Chondrocyte (in vitro differentiated cells): ENCODE data around the gene SMNDC1. TPM values are rescaled to one million over a fixed set of nuclear protein-coding genes. Genes with fewer than 3 reads are reported as not detected.

Experiments
- DNase-seq: peaks from one replicate; pipeline ENCODE4 v3.0.0; 2021; ENCODE audit warnings: mixed read lengths, low spot score
- H3K27ac Mint-ChIP-seq: one replicate; pipeline ENCODE4 v1.8.0; 2021; ENCODE audit warnings: mild to moderate bottlenecking, moderate library complexity, mixed read lengths; ENCODE audit not compliant: unreplicated experiment
- H3K27me3 Mint-ChIP-seq: 2 replicates; pipeline ENCODE4 v1.8.0; 2021; ENCODE audit warnings: low read depth, mixed read lengths
- H3K36me3 Mint-ChIP-seq: 2 replicates; pipeline ENCODE4 v1.8.0; 2021; ENCODE audit warnings: low read depth, mixed read lengths
- H3K4me1 Mint-ChIP-seq: 2 replicates; pipeline ENCODE4 v1.8.0; 2021; ENCODE audit warnings: low read depth, mild to moderate bottlenecking, mixed read lengths
- H3K4me3 Mint-ChIP-seq: one replicate; pipeline ENCODE4 v1.8.0; 2021; ENCODE audit warnings: mild to moderate bottlenecking, moderate library complexity, mixed read lengths; ENCODE audit not compliant: unreplicated experiment
- H3K9me3 Mint-ChIP-seq: 2 replicates; pipeline ENCODE4 v1.8.0; 2021; ENCODE audit warnings: low read depth, mixed read lengths
- CTCF ChIP-seq: fragments of 200-600 bp; sonication (generic); IDR thresholded peaks from 2 replicates; pipeline ENCODE4 v1.5.0; 2021; ENCODE audit warnings: antibody characterized with exemption, mild to moderate bottlenecking, moderate library complexity
- total RNA-seq: library from RNA; stranded (reverse); gene quantifications from 3 replicates; pipeline ENCODE4 v1.2.1, GENCODE V29; 2021

The SMNDC1 gene
- total RNA-seq, 1 donor from 2014 or later = 26.2 TPM

- Mint-ChIP-seq H3K9me3 (no peaks in the 10 kb centered on the region), H3K27ac (no peak overlapping the region), H3K4me3 (no peak overlapping the region), H3K36me3 (no peaks in the 10 kb centered on the region), H3K27me3 (no peaks in the 10 kb centered on the region), H3K4me1 (peaks cover 18% of the 10 kb centered on the region)
- TF ChIP-seq CTCF = no peak
- no peak for DNase-seq
Measured at GRCh38 chr10:110349831-110350230, 45.1 kb upstream of the SMNDC1 start.

- no peak for DNase-seq
- TF ChIP-seq CTCF = no peak
- no peak overlapping the region for H3K4me3 Mint-ChIP-seq
- H3K27me3 Mint-ChIP-seq = no peaks in the 10 kb centered on the region
- H3K36me3 Mint-ChIP-seq = no peaks in the 10 kb centered on the region
- H3K4me1 Mint-ChIP-seq = peaks cover 14% of the 10 kb centered on the region
- H3K27ac Mint-ChIP-seq = no peak overlapping the region
- H3K9me3 Mint-ChIP-seq = no peaks in the 10 kb centered on the region
Measured at GRCh38 chr10:110349386-110349785, 44.7 kb upstream of the SMNDC1 start.

- Mint-ChIP-seq H3K27me3 (no peaks in the 10 kb centered on the region), H3K27ac (no peak overlapping the region), H3K9me3 (no peaks in the 10 kb centered on the region), H3K36me3 (no peaks in the 10 kb centered on the region), H3K4me3 (no peak overlapping the region), H3K4me1 (peaks cover 8% of the 10 kb centered on the region)
- no peak for TF ChIP-seq CTCF
- DNase-seq = no peak
Measured at GRCh38 chr10:110348336-110348735, 43.6 kb upstream of the SMNDC1 start.

- H3K9me3 Mint-ChIP-seq = no peaks in the 10 kb centered on the region
- no peaks in the 10 kb centered on the region for H3K36me3 Mint-ChIP-seq
- no peaks in the 10 kb centered on the region for H3K27me3 Mint-ChIP-seq
- H3K4me3 Mint-ChIP-seq = no peak overlapping the region
- no peak for DNase-seq
- no peak overlapping the region for H3K27ac Mint-ChIP-seq
- TF ChIP-seq CTCF = no peak
- H3K4me1 Mint-ChIP-seq = peaks cover 7% of the 10 kb centered on the region
Measured at GRCh38 chr10:110346914-110347313, 42.2 kb upstream of the SMNDC1 start.

GRCh38 chr10:110345286-110345685, 40.6 kb upstream of the SMNDC1 start:
- Mint-ChIP-seq H3K27me3 (no peaks in the 10 kb centered on the region), H3K27ac (no peak overlapping the region), H3K4me3 (no peak overlapping the region), H3K9me3 (no peaks in the 10 kb centered on the region), H3K4me1 (peaks cover 7% of the 10 kb centered on the region), H3K36me3 (no peaks in the 10 kb centered on the region)
- no peak for TF ChIP-seq CTCF
- DNase-seq = no peak
